Suprapubic skin (tissue), 4 donors: ENCODE results near the gene NCBP2.

ENCODE experiments used
- POLR2A ChIP-seq, 2 donors: fragments of 450-650 bp; IDR thresholded peaks; one replicate each; pipeline ENCODE4 v1.6.1; 2017; ENCODE audit warnings: antibody characterized with exemption in 2 of 2, mild to moderate bottlenecking in 2 of 2, moderate library complexity in 2 of 2
- POLR2AphosphoS5 ChIP-seq, 3 donors: sonication (generic); formaldehyde crosslinking; IDR thresholded peaks; one replicate each; pipeline ENCODE4 v1.6.1; 2017; ENCODE audit warnings: antibody characterized with exemption in 3 of 3
- TF ChIP-seq, protein P1 (sequence below), 2 donors: fragments of 200-600 bp in 1 of 2; fragments of 450-650 bp in 1 of 2; sonication (generic) in 1 of 2; IDR thresholded peaks; one replicate each; pipeline ENCODE4 v1.5.1; 2016 to 2019; ENCODE audit warnings: antibody characterized with exemption in 2 of 2, mild to moderate bottlenecking in 1 of 2, moderate library complexity in 1 of 2

- TF ChIP-seq, protein P1, sequence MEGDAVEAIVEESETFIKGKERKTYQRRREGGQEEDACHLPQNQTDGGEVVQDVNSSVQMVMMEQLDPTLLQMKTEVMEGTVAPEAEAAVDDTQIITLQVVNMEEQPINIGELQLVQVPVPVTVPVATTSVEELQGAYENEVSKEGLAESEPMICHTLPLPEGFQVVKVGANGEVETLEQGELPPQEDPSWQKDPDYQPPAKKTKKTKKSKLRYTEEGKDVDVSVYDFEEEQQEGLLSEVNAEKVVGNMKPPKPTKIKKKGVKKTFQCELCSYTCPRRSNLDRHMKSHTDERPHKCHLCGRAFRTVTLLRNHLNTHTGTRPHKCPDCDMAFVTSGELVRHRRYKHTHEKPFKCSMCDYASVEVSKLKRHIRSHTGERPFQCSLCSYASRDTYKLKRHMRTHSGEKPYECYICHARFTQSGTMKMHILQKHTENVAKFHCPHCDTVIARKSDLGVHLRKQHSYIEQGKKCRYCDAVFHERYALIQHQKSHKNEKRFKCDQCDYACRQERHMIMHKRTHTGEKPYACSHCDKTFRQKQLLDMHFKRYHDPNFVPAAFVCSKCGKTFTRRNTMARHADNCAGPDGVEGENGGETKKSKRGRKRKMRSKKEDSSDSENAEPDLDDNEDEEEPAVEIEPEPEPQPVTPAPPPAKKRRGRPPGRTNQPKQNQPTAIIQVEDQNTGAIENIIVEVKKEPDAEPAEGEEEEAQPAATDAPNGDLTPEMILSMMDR (IDR thresholded peaks at IDR 0.05), result no peak
- no peak for TF ChIP-seq POLR2AphosphoS5 (IDR thresholded peaks at IDR 0.05)
- no peak for TF ChIP-seq POLR2A (IDR thresholded peaks at IDR 0.05)
Measured at GRCh38 chr3:196938124-196938523, 4.2 kb downstream of the NCBP2 start.
